ENCODE measurements around the gene EFNB1. TPM values are rescaled to one million over a fixed set of nuclear protein-coding genes. Genes with fewer than 3 reads are reported as not detected.

EFNB1 gene
- total RNA-seq, 1 donor from 2014 or later = 117 TPM

DNA sequence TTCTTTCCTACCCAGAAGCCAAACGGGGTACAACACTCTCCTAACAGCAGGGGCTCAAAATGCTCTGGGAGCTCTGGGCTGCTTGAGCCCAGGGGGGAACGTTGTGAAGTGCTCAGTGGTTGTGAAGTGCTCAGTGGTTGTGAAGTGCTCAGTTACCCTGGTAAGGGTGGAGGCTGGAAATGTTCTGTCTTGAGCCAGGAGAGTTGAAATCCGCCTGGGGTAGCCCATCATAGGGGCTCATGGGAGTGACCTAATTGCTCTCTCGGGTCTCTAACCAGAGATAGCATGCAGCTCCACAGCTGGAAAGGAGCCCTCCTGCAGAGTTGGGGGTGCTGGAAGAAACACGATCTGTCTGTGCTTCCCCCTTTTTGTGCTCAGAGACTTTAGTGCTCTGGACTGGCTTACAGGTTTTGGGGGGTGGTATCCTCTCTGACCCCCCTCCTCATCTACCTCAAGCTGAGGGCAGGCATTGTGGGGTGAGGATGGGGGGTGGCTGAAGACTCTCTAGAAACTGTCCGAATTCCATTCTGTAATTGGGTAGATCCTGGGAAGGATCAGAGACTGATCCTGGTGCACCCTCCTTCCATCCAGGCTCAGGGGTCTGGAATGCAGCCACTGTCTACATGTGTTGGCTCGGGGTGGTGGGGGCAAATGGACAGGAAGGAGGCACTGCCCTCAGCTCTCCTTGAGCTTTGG, 2.7 kb downstream of the EFNB1 start:
- Histone ChIP-seq H3K27me3 (ENCODE audit: control insufficient read depth, insufficient read depth, low read length) (no peaks in the 10 kb centered on the region), H3K4me3 (ENCODE audit: low read depth, low read length) (peak overlapping the region; percentile 79), H3K36me3 (ENCODE audit: control insufficient read depth, insufficient read depth, low read length) (peaks cover 5% of the 10 kb centered on the region)
- no peak for DNase-seq (ENCODE audit: low read depth)
- FAIRE-seq = no peak
- TF ChIP-seq, protein P1, sequence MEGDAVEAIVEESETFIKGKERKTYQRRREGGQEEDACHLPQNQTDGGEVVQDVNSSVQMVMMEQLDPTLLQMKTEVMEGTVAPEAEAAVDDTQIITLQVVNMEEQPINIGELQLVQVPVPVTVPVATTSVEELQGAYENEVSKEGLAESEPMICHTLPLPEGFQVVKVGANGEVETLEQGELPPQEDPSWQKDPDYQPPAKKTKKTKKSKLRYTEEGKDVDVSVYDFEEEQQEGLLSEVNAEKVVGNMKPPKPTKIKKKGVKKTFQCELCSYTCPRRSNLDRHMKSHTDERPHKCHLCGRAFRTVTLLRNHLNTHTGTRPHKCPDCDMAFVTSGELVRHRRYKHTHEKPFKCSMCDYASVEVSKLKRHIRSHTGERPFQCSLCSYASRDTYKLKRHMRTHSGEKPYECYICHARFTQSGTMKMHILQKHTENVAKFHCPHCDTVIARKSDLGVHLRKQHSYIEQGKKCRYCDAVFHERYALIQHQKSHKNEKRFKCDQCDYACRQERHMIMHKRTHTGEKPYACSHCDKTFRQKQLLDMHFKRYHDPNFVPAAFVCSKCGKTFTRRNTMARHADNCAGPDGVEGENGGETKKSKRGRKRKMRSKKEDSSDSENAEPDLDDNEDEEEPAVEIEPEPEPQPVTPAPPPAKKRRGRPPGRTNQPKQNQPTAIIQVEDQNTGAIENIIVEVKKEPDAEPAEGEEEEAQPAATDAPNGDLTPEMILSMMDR (IDR thresholded peaks at IDR 0.05; ENCODE audit: insufficient read depth, low read length, severe bottlenecking) = no peak

- peak overlapping the region; percentile 79 for H3K4me3 ChIP-seq (ENCODE audit: low read depth, low read length)
- H3K36me3 ChIP-seq (ENCODE audit: control insufficient read depth, insufficient read depth, low read length) = peaks cover 5% of the 10 kb centered on the region
- FAIRE-seq = no peak
Observed at GRCh38 chrX:68832101-68832416, 3.2 kb downstream of the EFNB1 start.

GRCh38 chrX:68832516-68833447, 4.0 kb downstream of the EFNB1 start:
- no peak for DNase-seq (ENCODE audit: low read depth)
- TF ChIP-seq, protein P1 (IDR thresholded peaks at IDR 0.05; ENCODE audit: insufficient read depth, low read length, severe bottlenecking) = no peak
- H3K4me3 ChIP-seq (ENCODE audit: low read depth, low read length) = peak overlapping the region; percentile 79
- H3K36me3 ChIP-seq (ENCODE audit: control insufficient read depth, insufficient read depth, low read length) = peaks cover 5% of the 10 kb centered on the region
- no peak for FAIRE-seq
- H3K27me3 ChIP-seq (ENCODE audit: control insufficient read depth, insufficient read depth, low read length) = no peaks in the 10 kb centered on the region

More at GRCh38 chrX:68832101-68832416, 3.2 kb downstream of the EFNB1 start:
- peak; percentile 47 for DNase-seq (ENCODE audit: low read depth)
- TF ChIP-seq, protein P1 (IDR thresholded peaks at IDR 0.05; ENCODE audit: insufficient read depth, low read length, severe bottlenecking) = no peak
- no peaks in the 10 kb centered on the region for H3K27me3 ChIP-seq (ENCODE audit: control insufficient read depth, insufficient read depth, low read length)

GRCh38 chrX:68833448-68833805, 4.6 kb downstream of the EFNB1 start:
- FAIRE-seq (no peak), DNase-seq (ENCODE audit: low read depth) (peak; percentile 22)
- Histone ChIP-seq H3K27me3 (ENCODE audit: control insufficient read depth, insufficient read depth, low read length) (no peaks in the 10 kb centered on the region), H3K4me3 (ENCODE audit: low read depth, low read length) (peak overlapping the region; percentile 79), H3K36me3 (ENCODE audit: control insufficient read depth, insufficient read depth, low read length) (peaks cover 5% of the 10 kb centered on the region)
- TF ChIP-seq, protein P1 (IDR thresholded peaks at IDR 0.05; ENCODE audit: insufficient read depth, low read length, severe bottlenecking) = no peak

- peaks cover 8% of the 10 kb centered on the region for H3K36me3 ChIP-seq (ENCODE audit: control insufficient read depth, insufficient read depth, low read length)
- peak overlapping the region; percentile 79 for H3K4me3 ChIP-seq (ENCODE audit: low read depth, low read length)
- peak; percentile 47 for FAIRE-seq
- TF ChIP-seq, protein P1 (IDR thresholded peaks at IDR 0.05; ENCODE audit: insufficient read depth, low read length, severe bottlenecking) = no peak
- H3K27me3 ChIP-seq (ENCODE audit: control insufficient read depth, insufficient read depth, low read length) = no peaks in the 10 kb centered on the region
- DNase-seq (ENCODE audit: low read depth) = peak; percentile 85
Observed at GRCh38 chrX:68833855-68834331, 5.1 kb downstream of the EFNB1 start.
